HG03565 (cell line): Measurements from ENCODE around the gene ZNF326.
"Not testable (repeated sequence)": the region's sequence is repeated elsewhere in the genome, so short reads cannot be mapped to it uniquely, and the experiment has no call there.

Source experiments
- ATAC-seq: cut with Tn5 transposase; IDR thresholded peaks from one replicate; pipeline ENCODE4 v1.9.1; 2021; ENCODE audit warnings: mild to moderate bottlenecking, moderate library complexity; ENCODE audit not compliant: unreplicated experiment

Gene ZNF326

GRCh38 chr1:89995598-89996449, 914 bp downstream of the ZNF326 start:
- no peak for ATAC-seq

- no peak for ATAC-seq
These were observed 1.7 kb downstream of the ZNF326 start for GRCh38 chr1:89996450-89997110.

GRCh38 chr1:89997152-89997551, 2.2 kb downstream of the ZNF326 start:
- not testable (repeated sequence) for ATAC-seq

GRCh38 chr1:89998306-89998705, 3.4 kb downstream of the ZNF326 start:
- no peak for ATAC-seq

GRCh38 chr1:89999208-89999607, 4.3 kb downstream of the ZNF326 start:
- ATAC-seq, result no peak

- ATAC-seq, result no peak
These were observed 4.7 kb downstream of the ZNF326 start for GRCh38 chr1:89999628-90000027.

- ATAC-seq, result no peak
These were observed 6.2 kb downstream of the ZNF326 start for GRCh38 chr1:90000934-90001676.

GRCh38 chr1:90007979-90008404, 13.1 kb downstream of the ZNF326 start:
- no peak for ATAC-seq

GRCh38 chr1:90012300-90012699, 17.4 kb downstream of the ZNF326 start:
- ATAC-seq, result no peak

- ATAC-seq, result no peak
These were observed 28.8 kb downstream of the ZNF326 start for GRCh38 chr1:90023691-90024090.

- ATAC-seq, result no peak
These were observed 32.4 kb downstream of the ZNF326 start for GRCh38 chr1:90027281-90027680.

GRCh38 chr1:90039652-90040051, 44.7 kb downstream of the ZNF326 start:
- no peak for ATAC-seq

- no peak for ATAC-seq
These were observed 48.7 kb downstream of the ZNF326 start for GRCh38 chr1:90043586-90043985.

GRCh38 chr1:90044346-90044745, 49.4 kb downstream of the ZNF326 start:
- ATAC-seq, result no peak

GRCh38 chr1:90045853-90046563, 51.1 kb downstream of the ZNF326 start:
- no peak for ATAC-seq

- no peak for ATAC-seq
These were observed 51.7 kb downstream of the ZNF326 start for GRCh38 chr1:90046635-90047034.

GRCh38 chr1:90048043-90048442, 53.1 kb downstream of the ZNF326 start:
- no peak for ATAC-seq

- not testable (repeated sequence) for ATAC-seq
These were observed 68.1 kb downstream of the ZNF326 start for GRCh38 chr1:90062700-90063643.

GRCh38 chr1:90064109-90064508, 69.2 kb downstream of the ZNF326 start:
- ATAC-seq, result not testable (repeated sequence)
